LoVo (cell line): ENCODE measurements around the gene HOXB3.
A peak's percentile ranks its signal among the peaks of the same experiment; 100 is the strongest.

ENCODE experiments used
- DNase-seq: peaks from one replicate; pipeline ENCODE4 v3.0.0-alpha.2; 2016; ENCODE audit warnings: low spot score

The HOXB3 gene

GRCh38 chr17:48612456-48612853 lies 22.4 kb upstream of the HOXB3 start:
- DNase-seq = no peak

GRCh38 chr17:48611681-48612455 lies 21.8 kb upstream of the HOXB3 start:
- DNase-seq = no peak

- no peak for DNase-seq
Measured at GRCh38 chr17:48611213-48611612, 21.2 kb upstream of the HOXB3 start.

- peak; percentile 72 for DNase-seq
Measured at GRCh38 chr17:48610282-48611211, 20.5 kb upstream of the HOXB3 start, which contains the start of gene HOXB7. Gene HOXB7, minus strand, starts transcription at chr17:48611017. Its CDS starts 99 bp downstream, at chr17:48610918.

GRCh38 chr17:48609759-48610281 lies 19.8 kb upstream of the HOXB3 start:
- DNase-seq = no peak

GRCh38 chr17:48609033-48609432 lies 19.0 kb upstream of the HOXB3 start:
- no peak for DNase-seq

GRCh38 chr17:48608494-48608834 lies 18.4 kb upstream of the HOXB3 start:
- no peak for DNase-seq

GRCh38 chr17:48606892-48607614 lies 17.0 kb upstream of the HOXB3 start:
- DNase-seq = no peak

- no peak for DNase-seq
Measured at GRCh38 chr17:48605991-48606891, 16.2 kb upstream of the HOXB3 start.

- no peak for DNase-seq
Measured at GRCh38 chr17:48605409-48605919, 15.4 kb upstream of the HOXB3 start.

GRCh38 chr17:48604770-48605329 lies 14.8 kb upstream of the HOXB3 start, which contains the start of gene HOXB6:
Gene HOXB6, minus strand, starts transcription at chr17:48604986. Its CDS starts 6,836 bp downstream, at chr17:48598150.
- peak; percentile 90 for DNase-seq

GRCh38 chr17:48603959-48604769 lies 14.1 kb upstream of the HOXB3 start:
- DNase-seq = peak; percentile 61

GRCh38 chr17:48601539-48602425 lies 11.7 kb upstream of the HOXB3 start:
- peak; percentile 78 for DNase-seq

- no peak for DNase-seq
Measured at GRCh38 chr17:48601207-48601538, 11.1 kb upstream of the HOXB3 start.

GRCh38 chr17:48600244-48601098 lies 10.4 kb upstream of the HOXB3 start:
- no peak for DNase-seq

- DNase-seq = no peak
Measured at GRCh38 chr17:48599354-48599753, 9.3 kb upstream of the HOXB3 start.

- DNase-seq = no peak
Measured at GRCh38 chr17:48598736-48599135, 8.7 kb upstream of the HOXB3 start.
